Measurements from ENCODE around the gene DOCK3. TPM values are rescaled to one million over a fixed set of nuclear protein-coding genes. Genes with fewer than 3 reads are reported as not detected.
"Not testable (repeated sequence)": the region's sequence is repeated elsewhere in the genome, so short reads cannot be mapped to it uniquely, and the experiment has no call there.

Gene DOCK3
- total RNA-seq, 2 donors from 2014 or later, result 2.8 to 3.8 TPM

DNA sequence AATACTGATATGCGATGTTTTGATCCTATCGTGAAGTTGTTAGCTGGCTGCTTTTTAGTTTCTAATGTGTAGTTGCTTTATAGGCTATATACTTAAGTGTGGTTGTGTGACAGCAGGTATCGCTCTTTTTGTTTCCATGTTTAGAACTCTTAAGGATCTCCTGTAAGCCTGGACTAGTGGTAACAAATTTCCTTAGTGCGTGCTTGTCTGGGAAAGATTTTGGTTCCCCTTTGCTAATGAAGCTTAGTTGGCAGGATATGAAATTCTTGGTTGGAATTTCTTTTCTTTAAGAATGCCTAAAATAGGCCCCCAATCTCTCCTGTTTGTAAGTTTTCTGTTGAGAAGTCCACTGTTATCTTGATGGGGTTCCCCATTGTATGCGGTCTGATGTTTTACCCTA, 173.6 kb downstream of the DOCK3 start:
- intact Hi-C loops (cut with DNase I), result no loop called here
- ATAC-seq (no peak), DNase-seq (no peak)

DNA sequence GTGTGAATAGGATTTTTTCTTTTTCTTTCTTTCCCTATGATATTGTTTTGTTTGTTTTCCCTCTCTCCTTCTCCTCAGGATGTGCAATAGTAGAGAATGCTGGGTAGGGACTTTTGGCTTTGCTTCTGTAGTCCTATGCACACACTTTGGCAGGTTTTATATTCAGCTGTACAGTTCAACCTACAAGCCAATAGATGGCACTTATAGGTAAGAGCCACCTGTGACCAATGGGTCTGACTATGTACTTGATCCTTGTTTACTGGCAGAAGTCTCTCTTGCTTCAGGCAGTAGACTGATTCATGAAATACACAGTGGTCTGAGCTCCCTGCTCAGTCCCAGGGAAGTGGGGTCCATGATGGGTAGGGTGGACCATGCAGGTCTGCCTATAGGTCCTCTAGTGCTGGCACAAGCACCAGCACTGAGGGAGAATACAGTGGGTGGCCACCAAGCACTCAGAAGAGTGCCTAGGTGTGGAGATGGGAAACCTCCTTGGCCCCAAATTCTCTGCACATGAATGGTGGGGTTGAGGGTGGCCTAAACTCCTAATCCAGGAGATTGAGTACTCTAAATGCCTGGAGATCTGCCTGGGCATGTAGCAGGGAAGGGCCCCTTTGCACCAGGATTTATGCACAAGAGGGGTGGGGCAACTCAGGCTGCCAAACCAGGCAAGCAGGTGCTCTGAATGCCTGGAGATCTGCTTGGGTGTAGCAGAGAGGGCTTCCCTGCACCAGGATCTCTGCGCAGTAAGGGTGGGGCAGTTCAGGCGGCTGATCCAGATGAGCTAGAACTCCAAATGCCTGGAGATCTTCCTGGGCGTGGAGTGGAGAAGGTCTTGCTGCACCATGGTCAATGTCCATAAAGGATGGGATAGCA, 176.1 kb downstream of the DOCK3 start:
- ATAC-seq, result no peak
- intact Hi-C loops (cut with DNase I), result no loop called here
- DNase-seq, result no peak

DNA sequence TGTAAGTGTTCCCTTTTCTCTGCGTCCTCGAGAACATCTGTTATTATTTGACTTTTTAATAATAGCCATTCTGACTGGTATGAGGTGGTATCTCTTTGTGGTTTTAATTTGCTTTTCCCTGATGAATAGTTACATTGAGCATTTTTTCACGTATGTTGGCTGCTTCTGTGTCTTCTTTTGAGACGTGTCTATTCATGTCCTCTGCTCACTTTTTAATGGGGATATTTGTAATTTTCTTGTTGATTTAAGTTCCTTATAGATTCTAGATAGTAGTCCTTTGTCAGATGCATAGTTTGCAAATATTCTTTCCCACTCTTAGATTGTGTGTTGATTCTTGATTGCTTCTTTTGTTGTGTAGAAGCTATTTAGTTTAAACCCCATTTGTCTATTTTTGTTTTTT, 179.2 kb downstream of the DOCK3 start:
- DNase-seq (no peak), ATAC-seq (no peak)
- intact Hi-C loops (cut with DNase I), result no loop called here

DNA sequence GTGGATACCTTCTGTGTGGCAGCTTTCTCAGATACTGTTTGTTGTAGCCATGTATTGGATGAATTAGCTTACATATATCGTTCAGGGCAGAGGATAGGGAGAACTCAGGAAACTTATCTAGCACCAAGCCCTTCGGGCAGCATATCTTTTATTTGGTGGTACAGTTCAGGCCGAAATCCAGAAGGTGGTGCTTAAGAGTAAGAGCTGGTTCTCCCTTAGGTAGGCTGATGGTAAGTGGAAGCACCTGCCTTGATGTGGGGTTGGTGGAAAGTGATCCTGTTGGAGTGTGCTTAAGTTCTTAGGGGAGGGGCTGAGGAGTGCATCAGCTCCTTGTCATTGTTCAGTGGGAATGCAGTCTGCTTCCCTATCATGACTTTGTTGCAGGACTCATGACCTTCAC, 187.5 kb downstream of the DOCK3 start:
- DNase-seq (no peak), ATAC-seq (no peak)
- intact Hi-C loops (cut with DNase I), result no loop called here

DNA sequence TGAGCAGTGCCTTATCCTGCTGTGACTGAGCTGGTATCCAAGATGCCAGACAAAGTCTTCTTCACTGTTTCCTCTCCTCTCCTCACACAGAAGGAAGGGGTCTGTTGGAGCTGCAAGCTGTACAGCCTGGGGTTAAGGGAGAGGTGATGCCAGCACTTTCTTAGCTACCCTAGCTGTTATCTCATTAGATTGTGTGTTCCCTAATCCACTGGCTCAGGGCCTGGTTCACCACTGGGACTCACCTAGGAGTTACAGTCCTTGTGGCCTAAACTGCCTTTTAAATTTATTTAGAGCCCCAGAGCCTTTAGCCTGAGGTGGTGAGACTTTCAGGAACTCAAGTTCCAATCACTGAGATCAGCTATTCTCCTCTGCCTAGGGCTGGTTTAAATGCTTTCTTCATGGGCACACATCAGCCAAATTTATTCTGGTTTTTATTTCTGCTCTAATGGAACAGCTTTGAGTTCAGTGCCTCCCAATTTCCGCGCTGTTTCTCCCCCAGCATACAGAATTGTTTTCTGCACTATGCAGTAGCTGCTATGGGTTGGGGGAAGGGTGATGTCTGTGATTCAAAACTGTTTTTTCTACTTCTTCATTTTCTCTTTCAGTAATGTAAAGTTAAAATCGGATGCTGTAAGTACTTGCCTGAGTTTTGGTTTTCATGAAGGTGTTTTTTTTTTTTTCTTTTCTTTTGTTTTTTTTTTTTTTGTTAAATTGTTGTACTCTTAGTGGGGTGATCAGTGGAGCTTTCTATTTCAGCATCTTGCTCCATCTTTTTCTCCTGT, 198.8 kb downstream of the DOCK3 start:
- DNase-seq, result no peak
- no peak for ATAC-seq
- intact Hi-C loops (cut with DNase I), result no loop called here

DNA sequence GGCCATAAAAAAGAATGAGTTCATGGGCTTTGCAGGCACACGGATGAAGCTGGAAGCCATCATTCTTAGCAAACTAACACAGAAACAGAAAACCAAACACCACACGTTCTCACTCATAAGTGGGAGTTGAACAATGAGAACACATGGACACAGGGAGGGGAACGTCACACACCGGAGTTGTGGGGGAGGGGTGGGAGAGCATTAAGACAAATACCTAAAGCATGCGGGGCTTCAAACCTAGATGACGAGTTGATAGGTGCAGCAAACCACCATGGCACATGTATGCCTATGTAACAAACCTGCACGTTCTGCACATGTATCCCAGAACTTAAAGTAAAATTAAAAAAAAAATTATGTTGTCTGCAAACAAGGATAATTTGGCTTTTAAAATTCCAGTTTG, 200.1 kb downstream of the DOCK3 start:
- ATAC-seq; DNase-seq; intact Hi-C loops (cut with DNase I): not testable (repeated sequence)

DNA sequence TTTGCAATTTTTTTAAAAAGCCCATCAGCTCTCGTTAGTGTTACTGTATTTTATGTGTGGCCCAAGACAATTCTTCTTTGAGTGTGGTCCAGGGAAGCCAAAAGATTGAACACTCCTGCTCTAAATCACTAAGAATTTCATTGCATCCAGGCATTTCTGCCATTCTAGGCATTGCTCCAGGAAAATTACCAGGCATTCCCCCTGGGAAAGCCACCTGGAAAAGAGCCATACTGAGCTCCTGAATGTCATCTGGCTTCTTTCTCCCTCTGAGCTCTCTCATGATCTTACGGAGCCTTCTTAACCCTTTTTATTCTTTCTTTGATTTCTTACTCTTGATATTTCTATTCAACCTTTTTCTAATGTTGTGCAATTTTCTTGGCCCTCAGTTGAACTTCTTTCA, 202.2 kb downstream of the DOCK3 start:
- DNase-seq (no peak), ATAC-seq (no peak)
- intact Hi-C loops (cut with DNase I), result no loop called here

DNA sequence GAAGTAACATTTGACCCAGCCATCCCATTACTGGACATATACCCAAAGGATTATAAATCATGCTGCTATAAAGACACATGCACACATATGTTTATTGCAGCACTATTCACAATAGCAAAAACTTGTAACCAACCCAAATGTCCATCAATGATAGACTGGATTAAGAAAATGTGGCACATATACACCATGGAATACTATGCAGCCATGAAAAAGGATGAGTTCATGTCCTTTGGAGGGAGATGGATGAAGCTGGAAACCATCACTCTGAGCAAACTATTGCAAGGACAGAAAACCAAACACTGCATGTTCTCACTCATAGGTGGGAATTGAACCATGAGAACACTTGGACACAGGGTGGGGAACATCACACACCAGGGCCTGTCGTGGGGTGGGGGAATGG, 208.0 kb downstream of the DOCK3 start:
- ATAC-seq; intact Hi-C loops (cut with DNase I): not testable (repeated sequence)

DNA sequence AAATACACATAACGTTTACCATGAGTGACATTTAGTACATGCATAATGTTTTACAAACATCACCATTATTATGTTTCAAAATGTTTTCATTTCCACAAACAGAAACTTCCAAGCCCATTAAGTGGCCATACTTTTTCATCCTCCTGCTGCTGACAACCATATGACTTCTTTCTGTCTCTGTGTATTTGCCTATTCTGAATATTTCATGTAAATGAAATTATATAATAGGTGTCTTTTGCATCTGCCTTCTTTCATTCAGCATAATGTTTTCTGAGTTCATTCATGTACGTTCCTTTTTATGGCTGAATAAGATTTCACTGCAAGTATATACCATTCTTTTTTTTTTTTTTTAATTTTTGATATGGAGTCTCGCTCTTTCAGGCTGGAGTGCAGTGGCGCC, 209.0 kb downstream of the DOCK3 start:
- intact Hi-C loops (cut with DNase I), result no loop called here
- ATAC-seq (no peak), DNase-seq (no peak)

More for the DNA sequence above, 208.0 kb downstream of the DOCK3 start:
- DNase-seq, result not testable (repeated sequence)

DNA sequence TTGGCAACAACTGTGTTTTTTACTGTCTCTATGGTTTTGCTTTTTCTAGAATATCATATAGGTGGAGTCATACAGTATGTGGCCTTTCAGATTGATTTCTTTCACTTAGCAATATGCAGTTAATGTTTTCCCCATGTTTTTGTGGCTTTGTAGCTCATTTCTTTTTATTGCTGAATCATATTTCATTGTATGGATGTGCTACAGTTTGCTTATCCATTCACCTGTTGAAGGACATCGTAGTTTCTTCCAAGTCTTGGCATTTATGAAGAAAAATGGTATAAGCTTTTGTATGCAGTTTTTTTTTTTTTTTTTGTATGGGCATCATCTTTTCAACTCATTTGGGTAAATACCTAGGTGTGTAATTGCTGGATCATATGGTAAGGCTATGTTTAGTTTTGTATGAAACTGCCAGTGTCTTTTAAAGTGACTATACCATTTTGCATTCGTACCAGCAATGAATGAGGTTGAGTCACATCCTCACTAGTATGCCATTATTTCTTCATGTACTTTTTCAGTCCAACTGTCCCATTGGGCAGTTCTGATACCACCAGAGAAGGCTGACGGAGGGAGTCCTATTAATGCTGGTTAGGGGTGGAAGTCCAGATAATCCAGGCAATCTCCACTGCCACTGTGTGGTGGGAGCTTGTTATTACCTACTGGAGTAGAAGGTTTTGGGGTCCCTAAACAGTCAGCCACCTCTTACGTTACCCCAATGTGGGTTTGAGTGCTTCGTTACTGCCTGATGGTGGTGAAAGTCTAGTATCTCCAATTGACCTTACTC, 210.5 kb downstream of the DOCK3 start:
- ATAC-seq (no peak), DNase-seq (no peak)
- intact Hi-C loops (cut with DNase I), result loop anchor here in 1 of 2 donors (5.0 kb wide), 1 partner anchor 268 kb away; the partner anchor contains the start of gene MAPKAPK3

DNA sequence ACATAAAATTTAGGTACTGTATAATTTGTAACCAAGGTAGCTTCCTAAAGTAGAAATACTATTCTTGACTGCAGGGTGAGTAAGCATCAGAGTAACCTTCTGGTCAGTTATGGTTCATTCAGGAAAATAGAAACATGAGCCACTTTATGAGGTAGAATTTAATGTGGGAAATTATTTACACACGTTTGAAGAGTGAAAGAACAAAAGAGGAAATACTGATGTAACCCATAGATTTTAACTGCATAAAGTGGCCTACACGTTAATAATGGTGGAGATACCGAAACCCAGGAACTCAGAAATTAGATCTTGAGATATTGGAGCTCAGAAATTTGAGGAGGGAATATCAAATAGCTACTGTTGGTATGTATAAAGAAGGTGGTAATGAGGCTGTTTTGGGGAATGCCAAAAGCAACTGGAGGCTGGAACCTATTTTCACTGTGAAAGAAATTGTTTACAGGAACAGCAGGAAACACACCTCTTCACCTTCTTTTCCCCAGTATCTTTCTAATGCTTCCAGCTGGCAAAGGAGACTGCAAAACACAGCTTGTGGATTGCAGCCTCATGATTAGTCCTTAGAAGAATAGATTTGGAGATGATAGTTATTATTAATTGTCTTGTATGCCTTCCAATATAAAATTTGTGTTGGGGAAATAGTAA, 216.1 kb downstream of the DOCK3 start:
- ATAC-seq (no peak), DNase-seq (no peak)
- intact Hi-C loops (cut with DNase I), result no loop called here

DNA sequence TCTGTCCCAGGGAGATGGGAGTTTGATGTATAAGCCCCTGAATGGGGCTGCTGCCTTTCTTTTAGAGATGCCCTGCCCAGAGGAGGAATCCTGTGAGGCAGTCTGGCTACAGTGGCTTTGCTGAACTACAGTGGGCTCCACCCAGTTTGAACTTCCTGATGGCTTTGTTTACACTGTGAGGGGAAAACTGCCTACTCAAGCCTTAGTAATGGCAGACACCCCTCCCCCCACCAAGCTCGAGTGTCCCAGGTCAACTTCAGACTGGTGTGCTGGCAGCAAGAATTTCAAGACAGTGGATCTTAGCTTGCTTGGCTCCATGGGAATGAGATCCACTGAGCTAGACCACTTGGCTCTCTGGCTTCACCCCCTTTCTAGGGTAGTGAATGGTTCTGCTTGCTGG, 226.4 kb downstream of the DOCK3 start:
- intact Hi-C loops (cut with DNase I); ATAC-seq; DNase-seq: not testable (repeated sequence)

DNA sequence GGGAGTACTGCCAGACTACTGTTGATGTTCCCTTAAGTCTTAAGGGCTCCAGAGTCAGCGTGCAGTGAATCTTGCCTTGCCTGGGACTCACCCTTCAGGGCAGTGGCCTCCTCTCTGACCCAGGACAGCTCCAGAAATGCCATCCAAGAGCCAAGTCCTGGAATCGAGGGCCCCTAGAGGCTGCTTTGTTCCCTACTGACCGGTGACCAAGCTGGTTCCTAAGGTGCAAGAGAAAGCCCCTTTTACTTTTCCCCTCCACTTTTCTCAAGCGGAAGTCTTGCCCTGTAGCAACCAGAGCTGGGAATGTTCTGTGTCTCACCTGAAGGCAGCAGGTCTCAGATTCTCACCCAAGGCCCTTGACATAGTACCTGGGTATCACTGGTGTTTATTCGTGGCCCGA, 238.0 kb downstream of the DOCK3 start:
- no peak for ATAC-seq
- intact Hi-C loops (cut with DNase I), result no loop called here
- no peak for DNase-seq

DNA sequence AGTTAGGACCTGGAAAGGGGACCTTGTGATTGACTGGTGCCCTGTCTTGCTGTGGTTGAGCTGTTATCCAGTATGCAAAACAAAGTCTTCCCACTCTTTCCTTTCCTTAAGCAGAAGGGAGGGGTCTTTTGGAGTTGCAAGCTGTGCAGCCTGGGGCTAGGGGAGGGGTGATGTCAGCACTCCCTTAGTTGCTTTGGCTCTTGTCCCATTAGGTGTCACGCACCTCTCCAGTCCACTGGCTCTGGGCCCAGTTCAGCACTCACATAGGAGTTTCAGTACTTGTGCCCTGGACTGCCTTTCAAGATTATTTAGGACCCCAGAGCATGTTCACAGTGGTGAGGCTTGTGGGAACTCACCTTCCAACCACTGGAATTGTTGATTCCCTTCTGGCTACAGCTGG, 238.5 kb downstream of the DOCK3 start:
- intact Hi-C loops (cut with DNase I), result no loop called here
- DNase-seq, result no peak
- ATAC-seq, result peak in 1 of 2 donors; percentile 31

DNA sequence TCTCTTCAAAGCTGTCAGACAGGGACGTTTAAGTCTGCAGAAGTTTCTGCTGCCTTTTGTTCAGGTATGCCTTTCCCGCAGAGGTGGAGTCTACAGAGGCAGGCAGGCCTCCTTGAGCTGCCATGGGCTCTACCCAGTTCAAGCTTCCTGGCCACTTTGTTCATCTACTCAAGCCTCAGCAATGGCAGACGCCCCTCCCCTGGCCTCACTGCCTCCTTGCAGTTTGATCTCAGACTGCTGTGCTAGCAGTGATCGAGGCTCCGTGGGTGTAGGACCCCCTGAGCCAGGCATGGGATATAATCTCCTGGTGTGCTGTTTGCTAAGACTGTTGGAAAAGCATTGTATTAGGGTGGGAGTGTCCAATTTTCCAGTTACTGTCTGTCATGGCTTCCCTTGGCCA, 247.3 kb downstream of the DOCK3 start:
- DNase-seq; intact Hi-C loops (cut with DNase I); ATAC-seq: not testable (repeated sequence)

DNA sequence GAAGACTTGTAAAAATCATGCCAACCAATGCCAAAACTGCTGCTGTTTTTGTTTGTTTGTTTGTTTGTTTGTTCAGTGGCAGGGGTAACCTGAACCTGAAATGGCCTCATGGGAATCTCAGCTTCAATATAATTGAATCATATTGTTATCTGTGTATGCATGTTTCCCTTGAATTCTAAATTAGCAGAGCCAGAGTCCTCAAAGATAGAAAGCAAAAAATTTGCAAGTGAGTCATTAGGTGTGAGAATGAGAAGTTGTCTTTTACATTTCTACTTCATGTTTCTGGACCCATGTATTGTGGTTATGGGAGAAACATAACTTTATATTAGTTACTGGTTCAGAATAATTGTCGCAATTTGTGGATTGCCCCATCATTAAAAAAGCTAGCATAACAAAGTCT, 249.2 kb downstream of the DOCK3 start:
- no peak for DNase-seq
- intact Hi-C loops (cut with DNase I), result no loop called here
- ATAC-seq, result no peak

DNA sequence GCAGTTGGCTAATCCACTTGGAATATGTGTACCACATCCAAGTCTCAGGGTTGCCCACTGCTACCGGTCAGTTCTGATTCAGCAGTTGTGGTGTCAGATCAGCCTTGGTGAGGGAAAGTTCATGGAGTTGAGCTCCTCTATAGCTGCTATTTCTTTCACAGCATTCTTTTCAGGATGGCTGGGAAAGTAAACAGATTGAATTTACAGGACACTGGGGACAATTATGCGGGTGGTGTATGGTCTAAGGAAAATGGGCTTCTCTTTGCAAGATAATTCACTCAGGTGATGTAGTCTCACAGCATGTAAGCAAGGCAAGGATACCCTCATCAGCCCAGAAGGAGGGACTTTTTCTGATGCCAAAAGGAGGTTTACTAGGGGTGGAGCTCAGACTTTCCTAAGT, 249.9 kb downstream of the DOCK3 start:
- no peak for DNase-seq
- ATAC-seq, result no peak
- intact Hi-C loops (cut with DNase I), result no loop called here

DNA sequence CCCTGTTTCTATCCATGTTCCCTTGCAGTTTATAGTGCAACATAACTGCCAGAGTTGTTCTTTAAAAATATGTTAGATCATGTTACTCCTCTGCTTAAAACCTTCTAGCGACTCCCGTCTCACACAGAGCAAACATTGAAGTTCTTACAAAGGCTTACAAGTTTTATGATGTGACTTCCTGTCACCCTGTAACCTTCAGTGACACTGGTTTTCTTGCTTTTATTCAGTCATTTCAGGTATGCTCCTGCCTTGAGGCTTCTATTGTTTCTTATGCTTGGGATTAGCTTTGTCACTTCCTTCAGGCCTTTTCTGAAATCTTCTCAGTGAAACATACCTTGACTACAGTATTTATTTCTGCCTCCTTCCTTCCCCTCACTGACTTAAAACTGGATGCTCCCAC, 252.1 kb downstream of the DOCK3 start:
- DNase-seq (no peak), ATAC-seq (no peak)
- intact Hi-C loops (cut with DNase I), result no loop called here

Data from left cardiac atrium (tissue), 4 donors.